Stimulated activated CD8-positive, alpha-beta memory T cell treated with anti-CD3 and anti-CD28 coated beads, Interleukin-12 subunit alpha, Interleukin-12 subunit beta, amount 100 ng/mL, for 4 hours (primary cell): ENCODE results near the gene DSTYK.
"Not testable (repeated sequence)": the region's sequence is repeated elsewhere in the genome, so short reads cannot be mapped to it uniquely, and the experiment has no call there.

Experiments used
- DNase-seq: peaks from one replicate; pipeline ENCODE4 v3.0.0-alpha.2; 2020; ENCODE audit warnings: low read depth

The DSTYK gene

DNA sequence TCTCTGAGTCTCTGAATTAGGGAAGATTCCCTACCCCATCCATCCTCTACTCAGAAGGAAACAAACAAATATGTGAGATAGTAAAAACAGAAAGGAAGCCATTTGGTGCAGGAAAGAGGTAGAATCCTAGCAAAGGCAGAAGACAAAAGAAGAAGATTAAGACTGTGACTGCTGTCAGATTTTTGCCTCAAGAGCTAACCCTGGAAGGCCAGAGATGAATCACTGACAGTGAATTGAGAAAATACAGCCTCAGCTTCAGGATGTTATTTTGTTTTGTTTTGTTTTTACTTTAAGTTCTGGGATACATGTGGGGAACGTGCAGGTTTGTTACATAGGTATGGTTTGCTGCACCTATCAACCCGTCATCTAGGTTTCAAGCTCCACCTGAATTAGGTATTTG is 31.7 kb downstream of the DSTYK start:
- DNase-seq, result no peak

DNA sequence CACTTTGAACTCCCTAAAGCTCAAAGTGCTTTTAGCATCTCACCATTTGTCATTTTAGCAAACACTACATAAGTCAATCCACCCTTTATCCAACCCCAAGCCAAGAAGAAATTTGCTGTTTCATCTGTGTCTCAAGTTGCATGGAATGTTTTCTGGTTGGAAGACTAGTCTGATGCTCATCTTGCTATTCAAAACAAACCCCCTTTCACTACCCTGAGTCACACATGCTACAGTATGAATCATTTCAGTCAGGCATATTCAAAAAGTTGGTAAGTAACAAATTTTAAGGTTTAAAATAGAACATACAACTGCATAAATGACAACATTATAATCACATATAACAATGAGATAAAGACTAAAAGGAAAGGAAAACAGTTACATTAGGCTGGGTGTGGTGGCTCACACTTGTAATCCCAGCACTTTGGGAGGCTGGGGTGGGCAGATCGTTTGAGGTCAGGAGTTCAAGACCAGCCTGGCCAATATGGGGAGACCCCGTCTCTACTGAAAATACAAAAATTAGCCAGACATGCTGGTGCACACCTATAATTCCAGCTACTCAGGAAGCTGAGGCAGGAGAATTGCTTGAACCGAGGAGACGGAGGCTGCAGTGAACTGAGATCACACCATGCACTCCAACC is 38.7 kb downstream of the DSTYK start:
- DNase-seq, result no peak

DNA sequence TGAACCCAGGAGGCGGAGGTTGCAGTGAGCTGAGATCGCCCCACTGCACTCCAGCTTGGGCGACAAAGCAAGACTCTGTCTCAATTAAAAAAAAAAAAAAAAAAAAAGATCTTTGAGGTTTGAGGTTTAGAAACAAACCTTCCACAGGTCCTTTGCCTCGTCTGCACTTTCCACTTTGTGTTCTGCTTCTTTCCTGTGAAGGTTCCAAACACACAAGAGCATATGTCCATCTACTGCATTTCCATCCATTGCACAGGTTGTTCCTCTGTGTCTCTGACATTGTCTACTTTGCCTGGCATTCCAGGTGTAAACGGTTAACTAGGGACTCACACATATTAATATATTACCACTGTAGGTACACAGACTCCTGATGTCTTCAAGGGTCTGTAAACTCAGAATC is 40.1 kb downstream of the DSTYK start:
- no peak for DNase-seq

DNA sequence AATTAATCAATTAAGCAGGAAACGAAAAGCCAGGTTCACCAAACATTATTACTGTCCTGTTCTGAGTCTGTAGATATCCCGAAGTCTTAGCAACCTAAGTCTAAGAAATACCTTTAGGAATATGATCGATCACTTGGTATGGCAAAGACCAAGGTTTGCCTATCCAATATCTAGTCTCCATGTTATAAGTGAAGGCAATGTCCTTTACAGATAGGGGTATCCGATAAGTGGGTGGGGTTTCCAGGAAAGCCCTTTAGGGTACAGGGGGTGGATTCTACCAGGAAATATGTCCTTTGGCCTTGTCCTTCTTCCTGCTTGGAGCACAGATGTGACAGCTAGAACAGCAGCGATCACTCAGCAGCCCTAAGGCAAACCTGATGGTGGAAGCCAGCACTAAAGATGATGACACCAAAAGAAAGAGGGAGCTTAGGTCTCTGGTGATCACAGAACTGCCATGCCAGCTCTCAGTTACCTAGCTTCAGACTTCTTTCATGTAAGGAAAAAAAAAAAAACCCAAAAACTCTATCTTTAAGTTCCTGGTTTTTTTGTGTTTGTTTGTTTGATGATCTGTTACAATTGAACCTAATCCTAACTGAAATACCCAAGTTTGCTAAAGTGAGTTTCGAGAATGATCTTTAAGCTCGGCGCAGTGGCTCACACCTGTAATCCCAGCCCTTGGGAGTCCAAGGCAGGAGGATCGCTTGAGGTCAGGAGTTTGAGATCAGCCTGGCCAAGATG is 40.8 kb downstream of the DSTYK start:
- no peak for DNase-seq

DNA sequence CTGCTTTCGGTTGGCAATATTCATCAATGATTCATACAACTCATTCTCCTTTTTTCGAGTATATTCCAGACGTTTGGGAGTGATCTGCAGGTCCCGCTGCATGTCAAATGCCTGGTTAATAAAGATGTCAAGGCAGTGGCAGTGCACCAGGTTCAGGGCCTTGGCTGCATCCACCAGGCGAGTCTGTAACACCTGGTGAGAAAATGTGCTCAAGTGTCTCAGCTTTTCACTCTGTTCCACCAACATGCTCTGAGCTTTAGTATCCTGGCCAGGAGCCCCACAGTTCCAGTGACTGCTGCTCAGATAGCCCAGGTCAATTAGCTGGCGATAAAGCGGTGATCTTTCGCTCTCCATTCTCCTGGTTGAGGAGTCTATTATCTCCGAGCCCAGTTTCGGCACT is 42.3 kb downstream of the DSTYK start:
- DNase-seq, result no peak

DNA sequence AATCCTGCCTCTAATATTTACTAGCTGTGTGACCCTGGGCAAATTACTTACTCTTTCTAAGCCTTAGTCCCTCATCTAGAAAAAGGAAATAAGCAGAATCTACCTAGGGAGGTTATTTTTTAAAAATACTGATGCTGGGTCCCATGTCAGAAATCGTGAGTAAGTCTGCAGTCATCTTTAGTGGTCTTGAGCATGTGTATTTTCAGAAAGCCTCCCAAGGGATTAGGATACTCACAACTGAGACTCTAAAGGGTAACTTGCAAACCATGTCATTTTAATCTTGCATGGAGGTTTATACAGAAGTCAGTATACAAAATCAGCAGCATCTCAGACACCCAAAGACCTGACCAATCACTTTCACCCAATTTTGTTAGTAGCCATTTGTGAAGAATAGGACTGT is 43.2 kb downstream of the DSTYK start:
- no peak for DNase-seq

DNA sequence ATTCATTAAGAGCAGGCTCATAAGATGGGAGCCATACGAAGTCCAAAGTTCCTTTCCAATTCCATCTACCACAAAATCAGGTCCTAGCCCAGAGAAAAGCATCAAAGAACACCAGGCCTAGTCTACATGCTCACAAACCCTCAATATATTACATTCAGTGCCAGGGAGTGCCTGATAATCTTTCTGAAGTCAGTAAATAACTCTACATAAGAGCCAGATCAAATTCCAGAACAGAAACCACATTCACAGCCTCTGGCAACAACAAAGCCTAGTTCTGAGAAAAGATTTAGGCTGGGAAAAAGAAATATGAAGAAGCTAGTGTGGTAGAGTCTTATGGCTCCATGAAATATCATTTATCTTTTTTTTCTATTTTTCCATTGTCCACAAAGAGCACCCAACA is 49.2 kb downstream of the DSTYK start:
- DNase-seq, result no peak

DNA sequence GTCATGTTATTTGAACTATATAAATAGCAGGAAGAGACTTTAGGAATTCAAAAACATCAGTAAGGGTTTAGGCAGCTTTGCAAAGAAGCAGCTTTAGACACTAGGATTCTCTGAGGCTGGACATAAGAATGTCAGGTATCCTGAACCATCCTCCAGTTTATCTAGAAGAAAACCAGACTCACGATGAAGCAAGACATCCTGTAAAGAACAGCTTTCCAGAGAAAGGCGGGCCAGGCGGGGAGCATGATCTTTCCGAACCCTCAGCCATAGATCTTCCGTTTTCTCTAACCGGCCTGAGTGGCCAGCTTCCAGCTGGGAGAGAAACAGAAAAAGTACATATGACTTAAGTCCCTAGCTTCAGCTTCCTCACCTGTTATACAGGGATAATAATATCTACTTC is 50.4 kb downstream of the DSTYK start:
- DNase-seq, result no peak

DNA sequence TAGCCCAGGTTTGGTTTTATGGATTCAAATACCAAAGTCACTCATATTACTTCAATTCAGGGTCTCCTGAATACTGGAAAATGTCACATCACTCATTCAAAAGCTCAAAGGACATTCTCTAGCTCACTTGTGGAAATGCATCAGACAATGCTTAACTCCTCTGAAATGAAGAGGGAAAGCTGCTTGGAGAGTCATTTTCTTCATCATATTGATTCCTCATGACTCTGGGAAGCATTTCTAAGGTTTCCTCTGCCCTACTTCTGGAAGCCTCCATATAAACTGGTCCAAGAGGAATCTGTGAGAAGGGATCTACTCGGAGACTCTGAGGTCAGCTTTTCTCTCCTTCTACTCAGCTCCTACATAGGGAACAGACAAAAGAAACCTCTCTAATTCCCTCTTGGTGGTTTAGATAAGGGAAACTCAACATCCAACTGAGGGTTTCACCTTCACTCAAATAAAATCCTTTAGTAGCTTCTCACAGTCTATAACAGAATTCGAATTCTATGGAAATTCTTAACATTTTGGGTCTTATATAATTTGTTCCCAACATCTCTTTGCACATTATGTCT is 53.4 kb downstream of the DSTYK start:
- no peak for DNase-seq

DNA sequence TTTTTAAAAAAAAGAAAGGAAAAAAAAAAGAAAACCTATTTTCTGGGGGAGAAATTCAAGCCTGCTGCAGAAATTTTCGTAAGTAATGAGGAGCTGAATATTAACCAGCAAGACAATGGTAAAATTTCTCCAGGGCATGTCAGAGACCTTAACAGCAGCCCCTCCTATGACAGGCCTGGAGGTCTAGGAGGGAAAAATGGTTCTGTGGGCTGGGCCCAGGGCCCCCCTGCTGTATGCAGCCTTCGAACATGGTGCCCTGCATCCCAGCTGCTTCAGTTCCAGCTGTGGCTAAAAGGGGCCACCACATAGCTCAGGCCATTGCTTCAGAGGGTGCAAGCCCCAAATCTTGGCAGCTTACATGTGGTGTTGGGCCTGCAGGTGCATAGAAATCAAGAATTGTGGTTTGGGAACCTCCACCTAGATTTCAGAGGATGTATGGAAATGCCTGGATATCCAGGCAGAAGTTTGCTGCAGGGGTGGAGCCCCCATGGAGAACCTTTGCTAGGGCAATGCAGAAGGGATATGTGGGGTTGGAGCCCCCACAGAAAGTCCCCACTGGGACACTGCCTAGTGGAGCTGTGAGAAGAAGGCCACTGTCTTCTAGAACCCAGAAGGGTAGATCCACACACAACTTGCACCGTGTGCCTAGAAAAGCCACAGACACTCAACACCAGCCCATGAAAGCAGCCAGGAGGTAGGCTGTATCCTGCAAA is 55.7 kb downstream of the DSTYK start:
- DNase-seq, result not testable (repeated sequence)

DNA sequence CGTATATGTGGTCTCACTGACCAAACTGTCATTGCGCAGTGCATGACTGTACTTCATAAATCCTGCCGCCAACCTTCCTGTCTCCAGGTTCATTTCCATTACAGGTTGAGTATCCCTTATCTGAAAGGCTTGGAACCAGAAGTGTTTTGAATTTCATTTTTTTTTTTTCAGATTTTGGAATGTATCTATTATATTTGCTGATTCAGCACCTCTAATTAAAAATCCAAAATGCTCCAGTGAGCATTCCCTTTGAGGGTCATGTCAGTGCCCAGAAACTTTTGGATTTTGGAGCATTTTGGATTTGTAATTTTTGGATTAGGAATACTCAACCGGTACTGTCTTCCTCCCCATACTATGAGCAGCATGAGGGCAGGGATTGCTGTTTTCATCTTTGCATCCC is 59.0 kb downstream of the DSTYK start:
- DNase-seq, result no peak

DNA sequence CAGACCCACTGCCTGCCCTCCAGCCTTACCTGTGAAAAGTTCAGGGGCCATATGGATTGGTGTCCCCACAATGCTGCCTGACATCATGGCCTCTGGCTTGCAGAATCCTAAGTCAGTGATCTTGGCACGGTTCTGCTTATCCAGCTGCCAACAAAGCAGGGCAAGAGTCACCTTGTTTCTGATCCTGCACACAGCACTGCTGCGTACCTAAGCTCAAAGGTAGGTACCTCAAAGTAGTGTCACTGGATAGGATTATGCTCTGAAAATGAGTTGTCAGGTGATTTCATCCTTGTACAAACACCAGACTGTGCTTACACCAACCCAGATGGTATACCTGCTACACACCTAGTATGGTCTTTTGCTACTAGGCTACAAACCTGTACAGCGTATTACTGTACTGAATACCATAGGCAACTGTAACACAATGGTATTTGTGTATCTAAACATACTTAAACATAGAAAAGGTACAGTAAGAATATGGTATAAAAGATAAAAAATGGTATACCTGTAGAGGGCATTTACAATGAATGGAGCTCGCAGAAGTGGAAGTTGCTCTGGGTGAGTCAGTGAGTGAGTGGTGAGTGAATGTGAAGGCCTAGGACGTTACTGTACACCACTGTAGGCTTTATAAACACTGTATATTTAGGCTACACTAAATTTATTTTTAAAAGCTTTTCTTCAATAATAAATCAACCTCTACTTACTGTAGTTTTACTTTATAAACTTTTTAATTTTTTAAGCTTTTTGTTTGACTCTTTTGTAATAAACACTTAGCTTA is 60.7 kb downstream of the DSTYK start:
- no peak for DNase-seq

DNA sequence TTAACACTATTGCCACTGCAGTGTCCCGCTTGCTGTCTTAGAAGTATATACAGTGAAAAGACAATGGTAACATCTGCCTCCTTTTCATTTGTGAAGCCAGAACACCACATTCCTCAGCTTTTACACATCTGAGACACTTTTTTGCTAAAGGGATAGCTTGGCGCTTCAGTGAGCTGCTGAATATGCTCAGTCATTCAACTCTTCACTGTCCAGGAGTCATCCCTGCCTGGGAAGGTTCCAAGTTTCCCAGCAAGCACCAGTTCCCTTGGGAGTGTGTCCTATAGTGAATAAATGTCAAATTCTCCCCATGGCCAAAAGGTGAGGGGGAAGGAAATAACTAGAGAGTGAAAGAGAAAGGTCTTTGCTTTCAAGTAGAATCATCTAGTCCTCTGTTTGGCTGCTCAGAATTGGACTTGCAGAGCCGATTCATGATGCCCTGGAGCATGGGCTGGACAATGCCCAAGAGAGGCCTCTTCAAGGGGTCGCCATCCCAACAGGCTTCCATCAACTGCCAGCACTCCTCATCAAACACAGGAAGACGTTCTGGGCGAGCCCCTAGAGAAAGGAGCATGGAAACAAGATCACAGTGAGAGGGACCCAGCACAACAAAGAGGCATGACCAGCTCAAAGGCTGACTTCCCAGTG is 64.2 kb downstream of the DSTYK start:
- DNase-seq, result no peak

DNA sequence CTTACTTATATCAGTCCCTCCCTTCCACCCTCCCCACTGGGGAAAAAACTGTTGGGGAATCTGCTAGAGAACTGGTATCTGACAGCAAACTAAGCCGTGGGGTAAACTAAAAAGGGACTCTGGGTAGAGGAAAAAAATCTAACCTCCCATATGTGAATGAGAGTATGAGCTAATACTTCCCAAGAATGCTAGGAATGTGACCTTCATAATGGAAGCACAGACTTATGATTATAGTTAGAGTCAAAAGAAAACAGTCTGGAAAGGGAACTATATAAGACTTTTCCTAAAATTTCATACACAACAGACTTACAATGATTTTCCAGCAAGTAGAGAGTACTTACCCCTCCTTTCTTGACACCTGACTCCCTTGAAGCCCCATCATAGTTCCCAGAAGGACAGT is 66.8 kb downstream of the DSTYK start:
- no peak for DNase-seq

DNA sequence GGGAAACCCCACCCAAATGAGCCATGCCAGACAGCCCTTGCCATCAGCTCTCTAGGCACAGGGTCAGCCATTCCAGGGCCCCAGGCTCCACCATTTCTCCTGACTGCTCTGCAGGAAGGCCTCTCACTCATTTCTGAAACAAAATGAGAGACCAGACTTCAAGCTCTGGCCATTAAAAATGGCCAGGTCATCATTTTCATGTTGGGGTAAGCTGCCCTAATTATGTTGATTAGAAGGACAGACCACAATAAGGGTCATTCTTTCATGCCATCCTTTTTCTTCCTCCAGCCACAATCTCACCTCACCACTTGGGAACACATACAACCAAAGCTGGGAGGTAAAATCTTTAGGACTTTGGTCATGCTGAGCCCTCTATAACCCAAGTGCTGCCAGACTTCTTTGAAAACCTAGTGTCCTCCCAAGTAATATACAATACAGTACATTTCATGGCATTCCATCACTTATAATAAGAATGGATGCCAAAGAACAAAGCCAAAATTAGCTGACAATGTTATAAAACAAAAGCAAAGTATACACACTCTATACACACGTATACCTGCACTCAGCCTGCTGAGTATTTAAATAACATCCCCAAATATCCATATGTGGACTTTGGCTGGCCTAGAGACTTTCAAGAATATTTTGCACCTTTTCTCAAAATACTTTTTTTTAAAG is 67.3 kb downstream of the DSTYK start:
- DNase-seq, result no peak

DNA sequence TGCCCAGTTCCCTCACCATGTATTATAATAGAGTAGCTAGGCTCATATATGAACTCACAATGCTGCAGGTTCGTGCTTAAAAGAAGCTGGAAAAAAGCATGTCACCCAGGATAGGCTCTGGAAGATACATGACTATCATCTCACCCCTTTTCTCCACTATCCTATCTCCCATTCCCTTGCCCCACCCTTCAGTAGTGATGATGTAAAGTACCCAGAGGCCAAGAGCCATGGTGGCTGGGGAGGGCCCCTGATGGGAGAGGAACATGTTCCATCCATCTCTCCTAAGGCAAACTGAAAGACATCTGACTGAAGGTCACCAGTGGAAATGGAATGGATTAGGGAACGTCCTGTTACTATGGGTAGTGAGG is 69.4 kb downstream of the DSTYK start:
- DNase-seq, result no peak

DNA sequence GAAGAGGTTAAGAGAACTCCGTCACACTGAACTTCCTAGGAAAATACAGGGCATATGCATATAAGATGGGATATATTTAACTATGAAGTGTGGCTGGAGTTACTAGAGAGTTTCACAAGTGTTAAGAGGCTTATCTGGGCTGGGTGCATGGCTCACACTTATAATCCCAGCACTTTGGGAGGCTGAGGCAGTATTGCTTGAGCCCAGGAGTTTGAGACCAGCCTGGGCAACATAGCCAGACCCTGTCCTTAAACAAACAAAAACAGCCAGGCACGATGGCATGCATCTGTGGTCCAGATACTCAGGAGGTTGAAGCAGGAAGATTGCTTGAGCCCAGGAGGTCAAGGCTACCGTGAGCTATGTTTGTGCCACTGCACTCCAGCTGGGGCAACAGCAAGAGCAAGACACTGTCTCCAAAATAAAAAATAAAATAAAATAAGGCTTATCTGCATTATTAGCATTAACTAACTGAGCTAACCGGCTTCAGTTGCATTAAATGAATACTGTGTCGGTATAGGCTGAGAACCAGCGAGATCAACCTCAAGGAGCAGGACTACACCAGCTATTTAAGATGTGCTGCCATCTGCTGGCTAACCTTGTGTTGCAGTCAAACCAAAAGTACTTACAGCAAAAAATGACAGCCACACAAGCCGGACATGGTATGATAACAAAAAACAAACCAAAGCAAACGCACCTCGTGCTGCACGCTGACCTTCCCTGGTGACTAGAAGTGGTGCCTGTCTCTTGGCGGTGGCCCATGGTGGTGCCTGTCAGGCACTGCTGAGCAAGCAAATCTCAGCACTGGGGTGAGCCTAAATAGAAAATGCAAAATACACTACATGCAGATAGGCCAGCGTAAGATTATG is 70.0 kb downstream of the DSTYK start:
- peak; percentile 32 for DNase-seq

DNA sequence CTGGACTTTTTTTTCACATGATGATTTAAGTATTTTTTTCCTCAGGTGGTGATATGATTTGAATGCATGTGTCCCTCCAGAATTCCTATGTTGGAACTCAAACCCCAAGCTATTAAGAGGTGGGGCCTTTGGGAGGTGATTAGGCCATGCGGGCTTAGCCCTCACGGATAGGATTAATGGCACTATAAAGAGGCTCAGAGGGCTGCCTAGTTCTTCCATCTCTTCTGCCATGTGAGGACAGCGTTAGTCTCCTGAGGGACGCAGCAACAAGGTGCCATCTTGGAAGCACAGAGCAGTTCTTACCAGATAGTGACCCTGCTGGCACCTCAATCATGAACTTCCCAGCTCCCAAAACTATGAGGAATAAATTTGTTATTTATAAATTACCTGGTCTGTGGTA is 71.4 kb downstream of the DSTYK start:
- no peak for DNase-seq

DNA sequence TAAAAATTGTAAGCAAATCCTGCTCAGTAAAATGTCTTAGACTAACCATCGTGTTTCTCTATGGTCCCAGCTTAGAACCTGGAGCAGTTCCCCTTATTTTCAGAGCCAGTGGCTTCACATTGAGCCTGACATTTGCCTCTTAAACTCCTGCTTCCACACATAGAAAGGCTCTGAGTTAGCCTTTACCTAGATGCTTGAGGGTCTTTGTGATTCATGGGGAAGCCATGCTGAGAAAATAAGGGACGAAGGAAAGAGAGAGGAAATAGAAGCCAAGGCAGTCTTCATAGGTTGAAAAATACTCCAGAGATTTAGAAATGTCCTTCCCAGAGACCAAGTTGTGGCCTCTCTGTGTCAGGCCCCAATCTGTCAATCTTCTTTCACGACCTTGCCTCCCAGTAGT is 73.6 kb downstream of the DSTYK start:
- no peak for DNase-seq

DNA sequence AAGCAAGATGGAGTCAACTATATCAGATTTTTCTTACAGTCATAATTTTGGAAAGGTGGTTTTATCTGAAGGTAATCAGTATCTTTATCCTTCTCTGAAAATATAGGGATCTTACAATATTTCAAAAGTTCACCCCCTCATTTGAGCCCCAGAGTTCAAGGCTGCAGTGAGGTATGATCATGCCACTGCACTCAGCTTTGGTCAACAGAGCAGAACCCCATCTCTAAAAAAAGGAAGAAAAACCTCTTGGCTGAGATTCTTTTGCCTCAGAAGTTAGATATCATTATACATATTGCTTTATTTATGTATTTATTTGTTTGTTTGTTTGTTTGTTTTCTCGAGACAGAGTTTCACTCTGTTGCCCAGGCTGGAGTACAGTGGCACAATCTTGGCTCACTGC is 78.2 kb downstream of the DSTYK start:
- DNase-seq, result no peak
